SH-SY5Y (cell line): ENCODE measurements around the gene CSNK2B.

Experiments
- GATA2 ChIP-seq: IDR thresholded peaks from 2 replicates; pipeline ENCODE4 v1.6.1; 2011; ENCODE audit warnings: mild to moderate bottlenecking, low read depth, low read length
- GATA3 ChIP-seq: IDR thresholded peaks from 2 replicates; pipeline ENCODE4 v1.6.1; 2011; ENCODE audit warnings: low read depth, mild to moderate bottlenecking, low read length, moderate library complexity

- TF ChIP-seq GATA2 (no peak), GATA3 (no peak)
These were observed 48.9 kb upstream of the CSNK2B start for GRCh38 chr6:31617010-31617409.
